ENCODE measurements around the gene RYR2. TPM values are rescaled to one million over a fixed set of nuclear protein-coding genes. Genes with fewer than 3 reads are reported as not detected.

Gene RYR2
- total RNA-seq, 1 donor from 2014 or later = 5.4 TPM

DNA sequence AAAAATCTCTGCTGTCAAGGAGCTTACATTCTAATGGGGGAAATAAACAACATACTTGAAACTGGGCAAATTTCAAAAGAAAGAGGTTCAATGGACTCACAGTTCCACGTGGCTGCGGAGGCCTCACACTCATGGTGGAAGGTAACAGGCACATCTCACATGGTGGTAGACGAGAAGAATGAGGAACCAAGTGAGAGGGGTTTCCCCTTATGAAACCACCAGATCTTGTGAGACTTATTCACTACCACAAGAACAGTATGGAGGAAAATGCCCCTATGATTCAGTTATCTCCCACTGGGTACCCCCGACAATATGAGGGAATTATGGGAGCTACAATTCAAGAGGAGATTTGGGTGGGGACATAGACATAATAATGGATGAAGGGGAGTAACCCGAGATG, 622.4 kb downstream of the RYR2 start:
- TF ChIP-seq, protein P1, sequence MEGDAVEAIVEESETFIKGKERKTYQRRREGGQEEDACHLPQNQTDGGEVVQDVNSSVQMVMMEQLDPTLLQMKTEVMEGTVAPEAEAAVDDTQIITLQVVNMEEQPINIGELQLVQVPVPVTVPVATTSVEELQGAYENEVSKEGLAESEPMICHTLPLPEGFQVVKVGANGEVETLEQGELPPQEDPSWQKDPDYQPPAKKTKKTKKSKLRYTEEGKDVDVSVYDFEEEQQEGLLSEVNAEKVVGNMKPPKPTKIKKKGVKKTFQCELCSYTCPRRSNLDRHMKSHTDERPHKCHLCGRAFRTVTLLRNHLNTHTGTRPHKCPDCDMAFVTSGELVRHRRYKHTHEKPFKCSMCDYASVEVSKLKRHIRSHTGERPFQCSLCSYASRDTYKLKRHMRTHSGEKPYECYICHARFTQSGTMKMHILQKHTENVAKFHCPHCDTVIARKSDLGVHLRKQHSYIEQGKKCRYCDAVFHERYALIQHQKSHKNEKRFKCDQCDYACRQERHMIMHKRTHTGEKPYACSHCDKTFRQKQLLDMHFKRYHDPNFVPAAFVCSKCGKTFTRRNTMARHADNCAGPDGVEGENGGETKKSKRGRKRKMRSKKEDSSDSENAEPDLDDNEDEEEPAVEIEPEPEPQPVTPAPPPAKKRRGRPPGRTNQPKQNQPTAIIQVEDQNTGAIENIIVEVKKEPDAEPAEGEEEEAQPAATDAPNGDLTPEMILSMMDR (IDR thresholded peaks at IDR 0.05; ENCODE audit: unreplicated experiment) = no peak
- peaks cover 1% of the 10 kb centered on the region for H3K27me3 Mint-ChIP-seq (ENCODE audit: unreplicated experiment)
- H3K4me3 Mint-ChIP-seq (ENCODE audit: unreplicated experiment) = no peak overlapping the region
- H3K36me3 Mint-ChIP-seq (ENCODE audit: low read depth, unreplicated experiment) = peaks cover 7% of the 10 kb centered on the region
- H3K9me3 Mint-ChIP-seq (ENCODE audit: unreplicated experiment) = no peaks in the 10 kb centered on the region
- DNase-seq (ENCODE audit: low spot score) = no peak
- H3K4me1 Mint-ChIP-seq (ENCODE audit: unreplicated experiment) = no peaks in the 10 kb centered on the region
- no peak overlapping the region for H3K27ac Mint-ChIP-seq (ENCODE audit: unreplicated experiment)

- Mint-ChIP-seq H3K4me3 (ENCODE audit: unreplicated experiment) (no peak overlapping the region), H3K4me1 (ENCODE audit: unreplicated experiment) (peaks cover 2% of the 10 kb centered on the region), H3K36me3 (ENCODE audit: low read depth, unreplicated experiment) (peaks cover 7% of the 10 kb centered on the region), H3K27me3 (ENCODE audit: unreplicated experiment) (no peaks in the 10 kb centered on the region), H3K9me3 (ENCODE audit: unreplicated experiment) (no peaks in the 10 kb centered on the region), H3K27ac (ENCODE audit: unreplicated experiment) (no peak overlapping the region)
- TF ChIP-seq, protein P1 (IDR thresholded peaks at IDR 0.05; ENCODE audit: unreplicated experiment) = no peak
- DNase-seq (ENCODE audit: low spot score) = no peak
Observed at GRCh38 chr1:237670302-237670701, 628.3 kb downstream of the RYR2 start.

DNA sequence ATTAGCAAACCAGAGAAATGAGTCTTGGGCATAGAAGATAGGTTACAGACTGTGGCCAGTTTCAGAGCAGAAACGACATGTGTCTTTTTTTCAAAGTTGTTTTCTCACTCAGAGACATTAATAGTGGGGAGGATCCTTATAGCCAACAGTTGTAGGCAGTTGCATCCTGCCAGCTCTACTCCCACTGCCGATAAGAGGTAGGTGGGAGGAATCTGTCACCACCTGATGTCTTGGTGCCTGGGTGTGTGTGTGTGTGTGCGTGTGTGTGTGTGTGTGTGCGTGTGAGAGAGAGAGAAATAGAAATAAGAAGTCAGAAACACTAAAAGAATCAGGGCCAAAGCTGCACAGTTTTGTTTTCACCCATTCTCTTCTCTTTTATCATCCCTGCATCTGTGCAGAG, 629.3 kb downstream of the RYR2 start:
- Mint-ChIP-seq H3K4me3 (ENCODE audit: unreplicated experiment) (no peak overlapping the region), H3K36me3 (ENCODE audit: low read depth, unreplicated experiment) (peaks cover 7% of the 10 kb centered on the region), H3K27ac (ENCODE audit: unreplicated experiment) (no peak overlapping the region), H3K9me3 (ENCODE audit: unreplicated experiment) (no peaks in the 10 kb centered on the region), H3K4me1 (ENCODE audit: unreplicated experiment) (peaks cover 2% of the 10 kb centered on the region), H3K27me3 (ENCODE audit: unreplicated experiment) (no peaks in the 10 kb centered on the region)
- no peak for DNase-seq (ENCODE audit: low spot score)
- TF ChIP-seq, protein P1 (IDR thresholded peaks at IDR 0.05; ENCODE audit: unreplicated experiment) = no peak

DNA sequence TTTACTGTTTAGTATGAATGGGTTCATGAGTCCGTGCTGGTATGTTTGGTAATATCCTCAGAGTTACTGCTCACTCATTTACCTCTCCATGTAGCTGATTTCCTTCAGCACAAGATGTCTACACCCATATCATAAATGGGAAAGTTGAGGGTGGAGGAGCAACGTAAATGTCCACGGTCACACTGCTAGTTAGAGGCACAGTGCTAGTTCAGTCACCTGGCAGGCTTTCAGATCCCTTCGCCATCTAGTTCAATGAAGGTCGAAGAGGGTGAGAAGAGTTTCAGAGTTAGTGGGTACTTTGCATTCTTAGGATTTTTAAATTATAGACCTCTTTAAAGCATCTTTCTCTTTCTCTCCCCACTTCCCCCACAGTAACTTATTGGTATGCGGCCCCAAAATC, 630.0 kb downstream of the RYR2 start:
- Mint-ChIP-seq H3K36me3 (ENCODE audit: low read depth, unreplicated experiment) (peaks cover 7% of the 10 kb centered on the region), H3K4me3 (ENCODE audit: unreplicated experiment) (no peak overlapping the region), H3K9me3 (ENCODE audit: unreplicated experiment) (no peaks in the 10 kb centered on the region), H3K27me3 (ENCODE audit: unreplicated experiment) (no peaks in the 10 kb centered on the region), H3K4me1 (ENCODE audit: unreplicated experiment) (peaks cover 2% of the 10 kb centered on the region), H3K27ac (ENCODE audit: unreplicated experiment) (no peak overlapping the region)
- TF ChIP-seq, protein P1 (IDR thresholded peaks at IDR 0.05; ENCODE audit: unreplicated experiment) = no peak
- no peak for DNase-seq (ENCODE audit: low spot score)

GRCh38 chr1:237672748-237673147, 630.8 kb downstream of the RYR2 start:
- peaks cover 7% of the 10 kb centered on the region for H3K36me3 Mint-ChIP-seq (ENCODE audit: low read depth, unreplicated experiment)

More at GRCh38 chr1:237672748-237673147, 630.8 kb downstream of the RYR2 start:
- H3K27me3 Mint-ChIP-seq (ENCODE audit: unreplicated experiment) = no peaks in the 10 kb centered on the region
- peaks cover 2% of the 10 kb centered on the region for H3K4me1 Mint-ChIP-seq (ENCODE audit: unreplicated experiment)
- H3K27ac Mint-ChIP-seq (ENCODE audit: unreplicated experiment) = no peak overlapping the region
- H3K4me3 Mint-ChIP-seq (ENCODE audit: unreplicated experiment) = no peak overlapping the region
- TF ChIP-seq, protein P1 (IDR thresholded peaks at IDR 0.05; ENCODE audit: unreplicated experiment) = no peak
- H3K9me3 Mint-ChIP-seq (ENCODE audit: unreplicated experiment) = no peaks in the 10 kb centered on the region
- no peak for DNase-seq (ENCODE audit: low spot score)

Measured in endothelial cell (in vitro differentiated cells).